GM23338 (cell line): ENCODE results near the gene THNSL1. TPM values are rescaled to one million over a fixed set of nuclear protein-coding genes. Genes with fewer than 3 reads are reported as not detected.

Experiments
- ATAC-seq: fragments of 200-7000 bp; cut with Tn5 transposase; 3 replicates; pipeline ENCODE4 v1.9.1; 2020
- DNase-seq: peaks from one replicate; pipeline ENCODE4 v3.0.0-alpha.2; 2015; ENCODE audit warnings: low spot score
- H2AFZ ChIP-seq: fragments of 200-600 bp; sonication (generic); 2 replicates; pipeline ENCODE4 v1.8.0; 2016; ENCODE audit warnings: antibody characterized with exemption, mild to moderate bottlenecking, moderate library complexity
- H3F3A ChIP-seq: fragments of 200-600 bp; sonication (generic); replicated peaks from 2 replicates; pipeline ENCODE4 v1.8.0; 2017; ENCODE audit warnings: antibody characterized with exemption, mixed run types, low read depth
- H3K27ac ChIP-seq: fragments of 200-600 bp; sonication (generic); 2 replicates; pipeline ENCODE4 v1.6.1; 2016; ENCODE audit warnings: low read depth
- H3K27me3 ChIP-seq: fragments of 200-600 bp; sonication (generic); 2 replicates; pipeline ENCODE4 v1.8.0; 2016; ENCODE audit warnings: mild to moderate bottlenecking, mixed run types, moderate library complexity; ENCODE audit not compliant: insufficient read depth
- H3K36me3 ChIP-seq: fragments of 200-600 bp; sonication (generic); 2 replicates; pipeline ENCODE4 v1.8.0; 2016; ENCODE audit warnings: mild to moderate bottlenecking; ENCODE audit not compliant: insufficient read depth
- H3K4me1 ChIP-seq: fragments of 200-600 bp; sonication (generic); 2 replicates; pipeline ENCODE4 v1.8.0; 2016; ENCODE audit warnings: mild to moderate bottlenecking, moderate library complexity; ENCODE audit not compliant: insufficient read depth
- H3K4me2 ChIP-seq: fragments of 200-600 bp; sonication (generic); 2 replicates; pipeline ENCODE4 v1.7.1; 2017; ENCODE audit warnings: mixed run types
- H3K4me3 ChIP-seq: fragments of 200-600 bp; sonication (generic); 2 replicates; pipeline ENCODE4 v1.6.1; 2016; ENCODE audit warnings: mixed run types
- H3K79me2 ChIP-seq: fragments of 200-600 bp; sonication (generic); replicated peaks from 2 replicates; pipeline ENCODE4 v1.8.0; 2017; ENCODE audit warnings: mild to moderate bottlenecking; ENCODE audit not compliant: insufficient read depth
- H3K9me2 ChIP-seq: fragments of 200-600 bp; sonication (generic); 2 replicates; pipeline ENCODE4 v1.8.0; 2017; ENCODE audit not compliant: insufficient read depth
- H4K20me1 ChIP-seq: fragments of 200-600 bp; sonication (generic); replicated peaks from 2 replicates; pipeline ENCODE4 v1.8.0; 2017; ENCODE audit warnings: mild to moderate bottlenecking; ENCODE audit not compliant: insufficient read depth
- H3K27ac Mint-ChIP-seq: 2 replicates; pipeline ENCODE4 v1.8.0; 2020; ENCODE audit warnings: inconsistent platforms, mild to moderate bottlenecking, moderate library complexity, mixed read lengths
- H3K27me3 Mint-ChIP-seq: 3 replicates; pipeline ENCODE4 v1.8.0; 2022; ENCODE audit warnings: low read depth, mild to moderate bottlenecking, moderate library complexity, mixed read lengths, inconsistent platforms; ENCODE audit not compliant: insufficient read depth, poor library complexity
- H3K36me3 Mint-ChIP-seq: 3 replicates; pipeline ENCODE4 v1.8.0; 2021; ENCODE audit warnings: low read depth, mild to moderate bottlenecking, inconsistent platforms, moderate library complexity, mixed read lengths
- H3K4me1 Mint-ChIP-seq: 3 replicates; pipeline ENCODE4 v1.8.0; 2020; ENCODE audit warnings: mild to moderate bottlenecking, inconsistent platforms, mixed read lengths
- H3K4me3 Mint-ChIP-seq: 3 replicates; pipeline ENCODE4 v1.8.0; 2021; ENCODE audit warnings: moderate library complexity, mild to moderate bottlenecking, inconsistent platforms, mixed read lengths
- H3K9me3 Mint-ChIP-seq: 3 replicates; pipeline ENCODE4 v1.8.0; 2020; ENCODE audit warnings: moderate library complexity, mild to moderate bottlenecking, inconsistent platforms, mixed read lengths
- CTCF ChIP-seq, 2 experiments: fragments of 200-600 bp in 1 of 2; sonication (generic) in 1 of 2; conservative IDR thresholded peaks; 2 replicates each; pipeline versions ENCODE4 v1.5.1 to v1.6.1; 2016 to 2017; ENCODE audit warnings: antibody characterized with exemption in 2 of 2, low read depth in 2 of 2, mild to moderate bottlenecking in 2 of 2, moderate library complexity in 1 of 2
- ETS1 ChIP-seq: IDR thresholded peaks from 2 replicates; pipeline ENCODE4 v1.6.1; 2016; ENCODE audit warnings: antibody characterized with exemption
- EZH2 ChIP-seq: fragments of 200-600 bp; sonication (generic); IDR thresholded peaks from one replicate; pipeline ENCODE4 v1.8.0; 2017; ENCODE audit warnings: antibody characterized with exemption, mild to moderate bottlenecking, low read depth; ENCODE audit not compliant: unreplicated experiment
- EZH2phosphoT487 ChIP-seq: fragments of 200-600 bp; sonication (generic); IDR thresholded peaks from one replicate; pipeline ENCODE4 v1.8.1; 2018; ENCODE audit warnings: antibody characterized with exemption; ENCODE audit not compliant: unreplicated experiment
- JUNB ChIP-seq: IDR thresholded peaks from one replicate; pipeline ENCODE4 v1.6.1; 2016; ENCODE audit warnings: antibody characterized with exemption; ENCODE audit not compliant: unreplicated experiment
- NANOG ChIP-seq: IDR thresholded peaks from 2 replicates; pipeline ENCODE4 v1.6.1; 2016; ENCODE audit warnings: antibody characterized with exemption, borderline replicate concordance
- POLR2AphosphoS5 ChIP-seq: IDR thresholded peaks from 2 replicates; pipeline ENCODE4 v1.6.1; 2016; ENCODE audit warnings: antibody characterized with exemption, low read depth
- REST ChIP-seq: IDR thresholded peaks from one replicate; pipeline ENCODE4 v1.6.1; 2018; ENCODE audit warnings: antibody characterized with exemption; ENCODE audit not compliant: unreplicated experiment
- STAT1 ChIP-seq: IDR thresholded peaks from one replicate; pipeline ENCODE4 v1.6.1; 2016; ENCODE audit warnings: antibody characterized with exemption; ENCODE audit not compliant: unreplicated experiment
- ZNF114 ChIP-seq: fragments of 250-450 bp; sonication (Bioruptor Pico); IDR thresholded peaks from 2 replicates; pipeline ENCODE4 v1.5.0; 2020; ENCODE audit warnings: mild to moderate bottlenecking, moderate library complexity
- ZNF331 ChIP-seq: fragments of 250-450 bp; sonication (Bioruptor Pico); IDR thresholded peaks from 2 replicates; pipeline ENCODE4 v1.5.0; 2020; ENCODE audit warnings: low read depth, mild to moderate bottlenecking, moderate library complexity
- polyA plus RNA-seq: library from polyadenylated mRNA; unstranded; fragments of >200 nt; fragmentation: Nextera tagmentation; extraction: Ambion mirVana; gene quantifications from 2 replicates; pipeline ENCODE4 v1.2.1, GENCODE V29; 2016
- total RNA-seq: library from RNA; depleted of rRNA; stranded (reverse); fragments of >200 nt; shearing (Covaris generic); gene quantifications from 2 replicates; pipeline ENCODE4 v1.2.3, GENCODE V29; 2014

Gene THNSL1
- total and polyA plus RNA-seq, 2 experiments from 2014 or later = 2.6 to 5.8 TPM

- TF ChIP-seq REST = no peak
- TF ChIP-seq CTCF (conservative IDR thresholded peaks at IDR 0.05; ENCODE audit: low read depth in 2 of 2) = no peak
- no peak for TF ChIP-seq JUNB
- no peak for TF ChIP-seq EZH2
These were observed 510 bp upstream of the THNSL1 start, which contains the start of gene ENKUR (continued) for GRCh38 chr10:25015828-25016375.

- peak; percentile 33 for DNase-seq
- peak overlapping the region; percentile 81 for H3K4me3 Mint-ChIP-seq
These were observed 760 bp downstream of the THNSL1 start for GRCh38 chr10:25017154-25017590.

More at GRCh38 chr10:25017154-25017590, 760 bp downstream of the THNSL1 start:
- Mint-ChIP-seq H3K9me3 (peaks cover 7% of the 10 kb centered on the region; the same call in 2 of the 3 replicates), H3K36me3 (no peaks in the 10 kb centered on the region; the same call in 2 of the 3 replicates), H3K27ac (peak overlapping the region; percentile 92), H3K4me1 (peaks cover 5% of the 10 kb centered on the region; the same call in 2 of the 3 replicates), H3K27me3 (peaks cover 11% of the 10 kb centered on the region)
- H4K20me1 ChIP-seq = no peaks in the 10 kb centered on the region
- H3K4me2 ChIP-seq = peak overlapping the region; percentile 83
- H3K79me2 ChIP-seq = no peaks in the 10 kb centered on the region
- peak overlapping the region; percentile 81 for H2AFZ ChIP-seq
- no peaks in the 10 kb centered on the region for H3K36me3 ChIP-seq
- peak overlapping the region; percentile 64 for H3K4me3 ChIP-seq
- peak overlapping the region; percentile 84 for H3K27ac ChIP-seq
- H3K27me3 ChIP-seq = no peaks in the 10 kb centered on the region
- TF ChIP-seq REST (no peak), POLR2AphosphoS5 (no peak), EZH2phosphoT487 (no peak), JUNB (no peak), CTCF (conservative IDR thresholded peaks at IDR 0.05; ENCODE audit: low read depth in 2 of 2) (no peak), NANOG (no peak), STAT1 (no peak), ETS1 (no peak), ZNF114 (CRISPR knock-in tag) (no peak), ZNF331 (CRISPR knock-in tag) (no peak)
- H3K4me1 ChIP-seq = peaks cover 10% of the 10 kb centered on the region
- H3K9me2 ChIP-seq = no peaks in the 10 kb centered on the region
- no peaks in the 10 kb centered on the region for H3F3A ChIP-seq
- ATAC-seq = no peak
